H4 (cell line): ENCODE data around the gene FGGY. TPM values are rescaled to one million over a fixed set of nuclear protein-coding genes. Genes with fewer than 3 reads are reported as not detected.
"Not testable (repeated sequence)": the region's sequence is repeated elsewhere in the genome, so short reads cannot be mapped to it uniquely, and the experiment has no call there.

Experiments
- DNase-seq: peaks from one replicate; pipeline ENCODE4 v3.0.0-alpha.2; 2015; ENCODE audit warnings: low spot score
- total RNA-seq: library from RNA; depleted of rRNA; stranded (reverse); fragments of >200 nt; shearing (Covaris generic); gene quantifications from 2 replicates; pipeline ENCODE4 v1.2.3, GENCODE V29; 2014

FGGY gene
- total RNA-seq, 1 experiment from 2014 or later = 8.4 TPM

DNA sequence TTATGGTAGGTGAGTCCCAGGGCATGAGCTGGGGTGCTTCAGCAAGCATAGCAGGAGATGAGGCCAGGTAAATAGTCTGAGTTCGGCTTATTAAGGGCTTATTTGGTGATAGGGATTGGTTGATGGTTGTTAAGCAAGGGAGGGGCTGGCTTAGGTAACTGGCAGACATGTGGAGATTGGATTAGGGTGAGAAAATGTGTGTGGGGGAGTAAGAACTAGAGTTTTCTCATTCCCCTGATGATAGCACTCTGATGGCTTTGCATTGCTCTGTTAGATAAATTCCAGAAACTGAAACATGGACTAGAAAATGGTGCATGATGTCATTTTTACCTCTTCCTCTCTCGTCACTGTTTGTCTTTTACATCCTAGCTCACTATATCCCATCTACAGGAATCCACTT, 53.6 kb downstream of the FGGY start:
- no peak for DNase-seq

DNA sequence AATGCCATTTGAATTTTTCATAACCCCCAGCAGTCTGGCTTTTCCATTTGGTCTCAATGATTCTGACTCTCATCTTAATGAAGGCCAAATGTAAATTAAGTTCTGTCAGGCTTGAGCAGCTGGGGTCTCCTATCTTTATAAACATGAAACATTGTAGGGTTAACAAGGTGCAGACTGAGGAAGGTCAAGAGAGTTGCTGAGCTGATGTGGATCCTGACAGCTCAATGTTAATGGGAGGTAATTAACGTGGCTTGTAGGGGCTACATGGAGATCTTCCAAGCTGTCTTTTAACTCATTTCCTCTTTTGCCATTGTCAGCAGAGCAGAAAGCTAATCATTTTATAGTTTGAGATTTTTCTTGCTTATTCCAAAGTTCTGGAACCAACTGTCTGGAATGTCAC, 55.2 kb downstream of the FGGY start:
- DNase-seq = no peak

GRCh38 chr1:59353453-59353852, 56.6 kb downstream of the FGGY start:
- no peak for DNase-seq

DNA sequence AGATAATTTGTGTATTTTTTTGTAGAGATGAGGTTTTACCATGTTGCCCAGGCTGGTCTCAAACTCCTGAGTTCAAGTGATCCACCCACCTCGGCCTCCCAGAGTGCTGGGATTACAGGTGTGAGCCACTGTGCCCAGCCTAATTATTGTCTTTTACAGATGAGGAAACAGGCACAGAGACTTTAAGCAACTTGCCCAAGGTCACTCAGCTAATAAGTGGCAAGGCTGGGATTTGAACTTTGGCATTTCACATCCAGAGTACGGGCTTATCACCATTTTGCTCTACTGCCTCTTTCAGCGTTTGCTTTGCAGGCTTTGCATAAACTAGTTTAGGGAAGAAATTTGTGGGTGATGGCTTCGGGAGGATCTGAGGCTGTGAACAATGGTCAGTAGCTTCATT, 57.3 kb downstream of the FGGY start:
- DNase-seq = not testable (repeated sequence)

DNA sequence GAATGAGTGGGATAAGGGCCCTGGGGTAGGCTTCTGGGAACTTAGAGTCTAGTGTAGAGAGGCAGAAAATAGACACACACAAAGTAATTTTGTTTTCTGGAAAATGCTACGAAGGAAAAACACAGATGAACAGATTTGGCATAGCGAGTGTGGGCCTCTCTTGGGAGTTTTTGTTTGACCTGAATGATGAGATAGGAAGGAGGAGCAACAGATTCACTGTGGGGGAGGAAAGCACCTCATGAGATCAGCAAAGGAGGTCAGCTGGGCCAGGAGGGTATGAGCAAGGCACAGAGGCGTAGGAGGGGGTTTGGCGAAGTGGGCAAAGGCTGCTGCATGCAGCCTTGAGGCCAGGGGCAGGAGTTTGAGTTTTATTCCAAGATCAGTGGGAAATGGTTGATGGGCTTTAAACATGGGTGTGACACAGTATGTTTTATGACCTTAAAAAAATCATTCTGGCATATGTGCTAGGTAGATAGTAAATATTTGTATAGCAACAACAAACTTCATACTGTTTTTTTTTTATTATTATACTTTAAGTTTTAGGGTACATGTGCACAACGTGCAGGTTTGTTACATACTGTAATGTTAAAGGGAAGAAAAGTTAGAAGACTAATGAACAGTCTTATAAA, 57.9 kb downstream of the FGGY start:
- DNase-seq = no peak

DNA sequence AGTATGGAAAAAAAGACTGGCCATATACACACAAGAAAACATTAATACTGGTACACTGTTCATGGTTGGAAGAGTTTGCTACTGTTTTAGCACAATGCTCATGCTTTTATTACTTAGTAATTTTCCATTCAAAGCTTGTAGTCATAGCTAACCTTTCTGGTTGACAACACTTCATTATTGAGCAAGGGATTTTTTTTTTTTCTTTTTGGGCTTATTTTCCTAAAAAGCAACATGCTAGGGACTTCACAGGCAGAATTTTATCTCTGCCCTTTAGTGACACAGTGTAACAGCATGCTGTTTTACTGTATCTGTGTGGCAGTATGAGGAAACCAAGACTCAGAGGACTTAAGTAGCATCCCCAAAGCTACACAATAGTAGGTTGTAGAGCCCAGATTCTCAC, 58.5 kb downstream of the FGGY start:
- DNase-seq = no peak

GRCh38 chr1:59356627-59357026, 59.7 kb downstream of the FGGY start:
- no peak for DNase-seq

DNA sequence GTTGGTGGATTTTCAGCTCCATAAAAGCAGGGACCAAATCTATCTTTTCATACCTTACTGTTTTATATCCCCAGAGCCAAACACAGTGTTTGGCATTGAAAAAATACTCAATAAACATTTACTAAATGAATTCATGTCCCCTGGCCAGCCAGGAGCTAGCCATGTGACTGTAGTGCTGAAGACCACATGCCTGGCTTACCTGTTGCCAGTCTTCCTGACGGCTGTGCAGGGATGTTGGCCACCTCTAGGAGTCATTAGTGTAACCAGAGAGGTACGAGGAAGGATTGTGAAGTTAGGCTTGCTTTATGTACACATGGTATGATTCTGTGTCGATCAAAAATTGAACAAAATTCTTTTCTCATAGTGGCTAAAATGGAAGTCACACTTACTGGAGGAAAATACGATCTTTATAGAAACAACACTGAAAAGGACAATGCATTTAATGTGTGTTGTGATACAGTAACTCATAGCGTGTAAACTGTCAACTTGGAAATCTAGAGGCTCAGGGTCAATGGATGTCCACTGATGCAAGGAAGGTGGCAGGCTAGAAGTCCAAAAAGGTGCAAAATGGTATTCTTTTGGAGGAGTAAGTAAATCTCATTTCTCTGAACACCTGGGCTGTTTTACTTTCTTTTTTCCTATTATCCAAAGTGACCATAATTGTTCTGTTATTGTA, 60.9 kb downstream of the FGGY start:
- no peak for DNase-seq

DNA sequence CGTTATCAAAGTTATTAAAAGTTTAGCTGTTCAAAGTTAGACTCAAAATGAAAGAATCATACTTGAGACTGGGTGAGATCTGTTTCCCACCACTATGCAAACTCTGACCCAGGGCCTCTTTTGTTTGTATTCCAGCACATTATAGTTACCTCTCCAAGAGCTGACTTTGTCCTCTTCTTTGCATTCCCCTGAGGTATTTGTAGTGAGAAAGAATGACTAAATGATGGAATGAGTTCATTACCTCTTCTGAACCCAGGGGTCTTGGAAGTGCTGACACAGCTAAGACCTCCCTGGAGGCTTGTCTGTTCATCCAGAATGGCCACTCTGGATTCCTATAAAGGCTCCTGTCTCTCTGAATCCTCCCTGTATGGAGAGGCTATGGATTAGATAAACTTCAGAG, 62.4 kb downstream of the FGGY start:
- no peak for DNase-seq

- peak; percentile 25 for DNase-seq
Observed at GRCh38 chr1:59360170-59360569, 63.3 kb downstream of the FGGY start.

DNA sequence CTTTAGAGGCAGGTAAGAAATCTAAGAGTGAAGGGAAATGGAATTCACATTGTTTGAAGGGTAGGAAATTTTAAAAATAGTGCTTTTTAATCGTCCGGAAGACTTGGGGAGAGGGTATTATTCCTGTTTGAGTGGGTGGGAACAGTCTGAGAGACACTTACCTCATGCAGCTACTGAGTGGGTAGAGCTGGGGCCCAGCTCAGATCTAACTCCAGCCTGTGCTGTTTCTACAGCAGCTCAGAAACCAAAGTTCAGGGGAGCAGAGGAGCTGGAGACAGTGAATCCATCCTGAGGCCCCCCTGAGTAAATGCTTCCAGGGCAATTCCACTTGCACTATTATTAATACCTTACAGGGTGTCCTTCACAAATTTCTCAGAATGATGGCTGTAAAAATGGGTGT, 63.8 kb downstream of the FGGY start:
- DNase-seq = no peak

GRCh38 chr1:59361766-59362165, 64.9 kb downstream of the FGGY start:
- DNase-seq = no peak

DNA sequence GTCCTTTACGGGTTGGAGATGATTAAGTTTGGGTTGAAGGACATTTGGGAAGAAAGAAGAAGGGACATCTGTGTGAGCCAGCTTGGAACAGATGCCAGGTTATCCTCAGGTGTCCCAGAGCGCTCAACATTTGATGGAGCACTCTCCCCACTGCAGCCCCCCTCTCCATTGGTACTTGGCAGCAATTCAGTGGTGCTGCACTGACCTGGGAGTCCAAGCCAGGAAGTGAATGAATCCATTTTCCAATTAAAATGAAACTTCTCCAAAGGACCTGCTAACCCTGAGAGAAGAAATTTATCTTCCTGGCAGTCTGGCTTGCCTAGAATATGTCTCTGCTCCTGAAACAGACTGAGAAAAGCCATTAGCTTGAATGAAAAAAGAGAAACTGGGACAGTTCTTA, 67.1 kb downstream of the FGGY start:
- no peak for DNase-seq

DNA sequence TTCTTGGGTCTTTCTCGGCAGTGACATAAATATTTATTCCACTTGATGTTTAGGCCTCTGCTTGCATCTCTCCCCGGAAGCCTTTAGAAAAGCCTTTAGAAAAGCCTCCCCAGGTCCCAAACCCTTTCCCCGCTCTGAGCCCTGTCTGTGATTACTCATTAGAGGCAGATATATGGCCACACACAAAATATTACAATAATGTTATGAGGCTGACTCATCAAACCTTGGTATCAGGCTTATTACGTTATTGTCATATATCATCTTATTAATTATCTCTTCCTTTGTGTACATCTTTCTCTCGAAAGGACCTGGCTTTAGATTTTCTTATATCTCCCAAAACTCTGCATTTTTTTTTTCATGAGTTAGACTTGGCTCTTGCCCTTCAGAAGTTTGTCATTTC, 69.5 kb downstream of the FGGY start:
- no peak for DNase-seq

DNA sequence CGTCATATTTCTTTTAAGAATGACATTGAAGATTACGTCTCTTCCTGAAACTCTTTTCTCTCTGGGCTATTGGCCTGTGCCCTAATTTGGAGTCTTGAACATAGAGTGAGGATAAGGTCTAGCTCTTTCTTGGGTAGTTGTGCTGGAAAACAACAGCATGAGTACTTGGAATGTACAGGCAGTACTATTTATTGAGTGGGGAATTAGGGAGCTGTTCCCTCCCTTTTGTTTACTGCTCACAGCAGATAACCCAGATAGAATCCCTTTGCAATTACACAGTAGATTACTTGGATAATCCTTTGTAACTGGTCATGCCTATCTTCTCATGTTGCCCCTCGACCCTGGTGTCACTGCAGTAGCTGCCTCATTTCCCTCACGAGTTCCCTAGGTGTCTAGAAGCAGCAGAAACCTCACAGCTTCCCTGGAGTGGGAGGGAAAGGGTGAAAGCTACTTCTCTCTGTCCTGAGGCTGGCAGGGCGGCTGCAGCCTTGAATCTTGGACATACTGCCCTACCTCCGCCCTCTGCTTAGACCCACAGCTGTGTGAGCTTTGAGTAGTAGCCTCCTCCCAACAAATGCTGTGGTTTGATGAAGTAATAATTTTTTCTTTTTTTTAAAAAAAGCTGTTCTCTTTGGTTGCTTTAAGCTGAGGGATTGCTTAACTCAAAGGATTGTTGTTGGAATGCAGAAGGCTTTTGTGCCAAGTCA, 70.6 kb downstream of the FGGY start:
- DNase-seq = peak; percentile 77

DNA sequence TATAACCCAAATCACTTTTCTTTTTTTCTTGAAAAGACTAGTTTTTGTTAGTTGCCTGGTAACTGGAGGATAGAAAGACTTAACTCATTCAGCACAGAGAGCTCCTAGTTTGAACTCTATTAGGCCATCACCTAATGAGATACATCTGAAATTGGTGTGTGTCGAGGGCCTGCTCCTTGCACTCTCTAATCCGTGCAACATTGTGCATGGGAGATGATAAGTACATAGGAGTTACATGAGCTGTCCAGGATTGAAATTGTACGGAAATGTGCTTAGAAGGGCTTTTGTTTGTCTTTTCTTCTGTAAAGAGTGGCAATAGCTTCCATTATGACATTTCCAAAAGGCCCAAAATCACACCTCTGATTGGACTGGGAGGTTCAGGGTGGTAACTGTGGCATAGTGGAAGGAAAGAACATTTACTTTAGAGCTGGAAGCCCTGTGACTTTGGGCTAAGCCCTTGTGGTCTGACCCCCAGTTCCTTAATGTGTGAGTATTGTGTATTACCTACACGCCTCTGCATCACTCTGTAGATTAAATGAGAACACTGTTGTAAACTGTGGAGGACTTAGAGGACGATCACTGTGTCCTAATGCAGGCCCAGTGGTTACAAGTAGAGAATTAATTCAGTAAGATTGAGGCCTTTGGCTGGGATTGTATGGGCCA, 71.2 kb downstream of the FGGY start:
- DNase-seq = no peak

GRCh38 chr1:59375321-59376220, 78.7 kb downstream of the FGGY start:
- peak; percentile 91 for DNase-seq

DNA sequence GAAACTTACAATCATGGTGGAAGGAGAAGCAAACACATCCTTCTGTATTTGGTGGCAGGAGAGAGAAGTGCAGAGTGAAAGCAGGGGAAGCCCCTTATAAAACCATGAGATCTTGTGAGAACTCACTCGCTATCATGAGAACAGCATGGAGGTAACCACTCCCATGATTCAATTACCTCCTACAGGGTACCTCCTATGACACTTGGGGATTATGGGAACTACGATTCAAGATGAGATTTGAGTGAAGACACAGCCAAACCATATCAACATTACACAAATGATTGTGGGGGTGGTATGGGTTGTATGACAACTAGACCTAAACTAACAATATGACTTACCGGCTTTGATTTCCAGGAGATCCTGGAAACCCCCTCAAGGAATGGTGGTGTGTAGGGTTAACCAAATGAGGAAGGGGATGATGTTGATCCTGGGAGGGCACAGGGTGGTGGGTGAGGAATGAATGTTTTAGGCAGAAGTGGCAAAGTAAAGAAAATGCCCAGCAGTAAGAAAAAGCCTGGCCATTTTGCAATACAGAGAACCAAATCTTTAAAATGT, 80.5 kb downstream of the FGGY start:
- DNase-seq = no peak

GRCh38 chr1:59378621-59379370, 81.9 kb downstream of the FGGY start:
- DNase-seq = no peak

GRCh38 chr1:59379371-59379728, 82.5 kb downstream of the FGGY start:
- DNase-seq = no peak

DNA sequence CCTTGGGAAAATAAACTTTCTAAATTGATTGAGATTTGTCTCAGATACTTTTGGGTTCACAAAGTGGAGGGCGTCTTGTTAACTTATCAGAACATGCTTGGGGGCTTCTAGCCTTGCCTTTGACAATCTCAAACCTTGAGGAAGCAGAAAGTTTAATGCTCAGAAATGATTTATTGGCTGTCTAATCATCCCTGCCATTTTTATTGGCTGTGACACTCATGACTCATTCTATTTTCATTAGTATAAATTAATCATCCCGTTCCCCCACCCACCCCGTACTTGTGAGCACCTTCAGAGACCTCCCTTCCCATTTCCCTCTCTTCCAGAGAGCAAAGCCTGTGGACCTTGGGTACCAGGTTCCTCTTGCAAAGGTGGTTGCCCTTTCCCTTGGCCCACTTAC, 87.1 kb downstream of the FGGY start:
- DNase-seq = no peak
